Duodenal mucosa (tissue), 2 donors: ENCODE data around the gene CSK.
"Not testable (repeated sequence)": the region's sequence is repeated elsewhere in the genome, so short reads cannot be mapped to it uniquely, and the experiment has no call there.

Source experiments
- H3K27ac ChIP-seq: one replicate; pipeline ENCODE4 v1.7.0; 2013; ENCODE audit warnings: low read depth, low read length
- H3K27me3 ChIP-seq, 2 donors: one replicate each; pipeline ENCODE4 v1.7.0; 2013; ENCODE audit warnings: low read length in 2 of 2, control low read depth in 1 of 2; ENCODE audit not compliant: insufficient read depth in 2 of 2, control insufficient read depth in 1 of 2
- H3K36me3 ChIP-seq, 2 donors: one replicate each; pipeline ENCODE4 v1.7.0; 2013; ENCODE audit warnings: low read length in 2 of 2, control low read depth in 1 of 2; ENCODE audit not compliant: insufficient read depth in 2 of 2, control insufficient read depth in 1 of 2
- H3K4me1 ChIP-seq, 2 donors: one replicate each; pipeline ENCODE4 v1.7.0; 2013; ENCODE audit warnings: low read length in 2 of 2, control low read depth in 1 of 2; ENCODE audit not compliant: insufficient read depth in 2 of 2, control insufficient read depth in 1 of 2
- H3K4me3 ChIP-seq, 2 donors: one replicate each; pipeline ENCODE4 v1.7.0; 2013; ENCODE audit warnings: low read length in 2 of 2, low read depth in 1 of 2
- H3K9ac ChIP-seq, 2 donors: one replicate each; pipeline ENCODE4 v1.7.0; 2013; ENCODE audit warnings: low read length in 2 of 2, low read depth in 1 of 2
- H3K9me3 ChIP-seq, 2 donors: one replicate each; pipeline ENCODE4 v1.7.0; 2013; ENCODE audit warnings: low read length in 2 of 2, control low read depth in 1 of 2; ENCODE audit not compliant: control insufficient read depth in 1 of 2

The CSK gene

GRCh38 chr15:74781431-74782258 lies at the start of gene CSK:
TSS of gene CSK (plus strand) at chr15:74782080. CDS start at chr15:74798298, 16,218 bp downstream.
- H3K27me3 ChIP-seq, result no peaks in the 10 kb centered on the region
- peak within 1 kb of the TSS; percentile 76 to 84 for H3K9ac ChIP-seq
- peaks cover 70 to 82% of the 10 kb centered on the region in 2 donors for H3K4me1 ChIP-seq
- H3K9me3 ChIP-seq, result no peaks in the 10 kb centered on the region
- H3K4me3 ChIP-seq, result peak within 1 kb of the TSS; percentile 84 to 91
- peak within 1 kb of the TSS; percentile 57 for H3K27ac ChIP-seq
- H3K36me3 ChIP-seq, result peaks cover 3 to 10% of the 10 kb centered on the region in 2 donors

GRCh38 chr15:74732846-74733245 lies 49.0 kb upstream of the CSK start:
- H3K9me3 ChIP-seq, result no peaks in the 10 kb centered on the region
- H3K27me3 ChIP-seq, result peaks cover 5 to 23% of the 10 kb centered on the region in 2 donors
- H3K4me3 ChIP-seq, result no peak overlapping the region
- no peak overlapping the region for H3K9ac ChIP-seq
- peaks cover 0 to 6% of the 10 kb centered on the region in 2 donors for H3K4me1 ChIP-seq
- H3K27ac ChIP-seq, result no peak overlapping the region
- no peaks in the 10 kb centered on the region for H3K36me3 ChIP-seq

DNA sequence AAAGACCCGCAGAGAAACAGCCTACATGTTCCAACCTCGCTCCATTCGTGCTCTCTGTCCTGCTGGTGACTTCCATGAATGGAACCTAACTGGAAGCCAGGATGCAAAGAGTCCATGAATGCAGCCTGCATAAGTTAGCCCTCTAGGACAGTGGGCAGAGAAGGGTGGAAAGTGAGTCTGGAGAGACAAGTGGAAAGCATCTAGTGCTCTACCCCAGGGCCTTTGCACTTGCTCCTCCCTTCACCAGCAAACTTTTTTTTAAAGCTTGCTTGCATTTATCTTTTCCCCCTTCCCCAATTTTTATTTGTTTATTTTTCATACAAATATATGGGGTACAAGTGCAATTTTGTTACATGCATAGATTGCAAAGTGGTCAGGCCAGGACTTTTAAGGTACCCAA lies 48.6 kb upstream of the CSK start:
- Histone ChIP-seq H3K9me3 (no peaks in the 10 kb centered on the region), H3K36me3 (no peaks in the 10 kb centered on the region), H3K9ac (no peak overlapping the region), H3K4me1 (peaks cover 0 to 6% of the 10 kb centered on the region in 2 donors), H3K27ac (no peak overlapping the region), H3K27me3 (peaks cover 3 to 21% of the 10 kb centered on the region in 2 donors), H3K4me3 (no peak overlapping the region)

GRCh38 chr15:74735305-74735704 lies 46.6 kb upstream of the CSK start:
- Histone ChIP-seq H3K4me3 (no peak overlapping the region), H3K27me3 (peaks cover 3 to 21% of the 10 kb centered on the region in 2 donors), H3K4me1 (peaks cover 0 to 6% of the 10 kb centered on the region in 2 donors), H3K9ac (no peak overlapping the region), H3K36me3 (no peaks in the 10 kb centered on the region), H3K9me3 (no peaks in the 10 kb centered on the region), H3K27ac (no peak overlapping the region)

DNA sequence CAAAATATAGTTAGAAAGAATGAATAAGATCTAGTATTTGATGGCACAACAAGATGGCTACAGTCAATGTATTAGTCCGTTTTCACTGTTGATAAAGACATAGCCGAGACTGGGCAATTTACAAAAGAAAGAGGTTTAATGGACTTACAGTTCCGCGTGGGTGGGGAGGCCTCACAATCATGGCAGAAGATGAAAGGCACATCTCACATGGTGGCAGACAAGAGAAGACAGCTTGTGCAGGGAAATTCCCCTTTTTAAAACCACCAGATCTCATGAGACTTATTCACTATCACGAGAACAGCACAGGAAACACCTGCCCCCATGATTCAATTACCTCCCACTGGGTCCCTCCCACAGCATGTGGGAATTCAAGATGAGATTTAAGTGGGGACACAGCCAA lies 43.6 kb upstream of the CSK start:
- not testable (repeated sequence) for H3K27me3 ChIP-seq, H3K9me3 ChIP-seq, H3K4me1 ChIP-seq, H3K9ac ChIP-seq, H3K4me3 ChIP-seq, H3K36me3 ChIP-seq, H3K27ac ChIP-seq

DNA sequence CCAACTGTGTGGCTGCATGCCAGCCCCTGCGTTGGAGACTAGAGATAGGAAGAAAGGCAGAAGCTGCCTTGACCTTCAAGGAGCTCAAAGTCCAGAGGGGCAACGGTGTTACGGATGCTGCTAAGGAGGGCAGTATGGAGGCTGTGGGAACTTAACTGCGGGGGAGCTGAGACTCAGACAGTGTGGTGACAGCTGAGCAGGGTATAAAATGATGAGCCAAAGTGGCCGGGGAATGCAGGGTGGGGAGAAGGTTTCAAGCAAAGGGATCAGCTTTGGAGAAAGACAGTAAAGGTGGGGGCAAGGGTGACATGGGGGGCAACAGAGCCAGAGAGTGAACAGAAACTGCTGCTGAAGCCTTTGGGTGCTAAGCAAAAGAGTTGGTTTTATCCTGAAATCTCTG lies 39.5 kb upstream of the CSK start:
- no peaks in the 10 kb centered on the region for H3K36me3 ChIP-seq
- H3K27ac ChIP-seq, result no peak overlapping the region
- peaks cover 0 to 3% of the 10 kb centered on the region in 2 donors for H3K9me3 ChIP-seq
- H3K4me3 ChIP-seq, result no peak overlapping the region
- H3K27me3 ChIP-seq, result no peaks in the 10 kb centered on the region
- no peaks in the 10 kb centered on the region for H3K4me1 ChIP-seq
- no peak overlapping the region for H3K9ac ChIP-seq

- Histone ChIP-seq H3K4me1 (no peaks in the 10 kb centered on the region), H3K36me3 (no peaks in the 10 kb centered on the region), H3K4me3 (no peak overlapping the region), H3K9me3 (peaks cover 0 to 3% of the 10 kb centered on the region in 2 donors), H3K27ac (no peak overlapping the region), H3K27me3 (no peaks in the 10 kb centered on the region), H3K9ac (no peak overlapping the region)
Observed at GRCh38 chr15:74746389-74746788, 35.5 kb upstream of the CSK start.

- H3K27me3 ChIP-seq, result no peaks in the 10 kb centered on the region
- no peak within 1 kb of the TSS for H3K9ac ChIP-seq
- no peak within 1 kb of the TSS for H3K4me3 ChIP-seq
- no peak within 1 kb of the TSS for H3K27ac ChIP-seq
- H3K36me3 ChIP-seq, result no peaks in the 10 kb centered on the region
- H3K9me3 ChIP-seq, result no peaks in the 10 kb centered on the region
- no peaks in the 10 kb centered on the region for H3K4me1 ChIP-seq
Observed at GRCh38 chr15:74748322-74748946, 33.4 kb upstream of the CSK start, which contains the start of gene CYP1A2. TSS of gene CYP1A2 (plus strand) at chr15:74748845. CDS start at chr15:74749739, 894 bp downstream.

DNA sequence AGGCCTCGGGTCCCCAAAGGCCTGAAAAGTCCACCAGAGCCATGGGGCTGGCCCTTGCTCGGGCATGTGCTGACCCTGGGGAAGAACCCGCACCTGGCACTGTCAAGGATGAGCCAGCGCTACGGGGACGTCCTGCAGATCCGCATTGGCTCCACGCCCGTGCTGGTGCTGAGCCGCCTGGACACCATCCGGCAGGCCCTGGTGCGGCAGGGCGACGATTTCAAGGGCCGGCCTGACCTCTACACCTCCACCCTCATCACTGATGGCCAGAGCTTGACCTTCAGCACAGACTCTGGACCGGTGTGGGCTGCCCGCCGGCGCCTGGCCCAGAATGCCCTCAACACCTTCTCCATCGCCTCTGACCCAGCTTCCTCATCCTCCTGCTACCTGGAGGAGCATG lies 32.0 kb upstream of the CSK start:
- Histone ChIP-seq H3K27me3 (no peaks in the 10 kb centered on the region), H3K9me3 (no peaks in the 10 kb centered on the region), H3K4me1 (no peaks in the 10 kb centered on the region), H3K4me3 (no peak overlapping the region), H3K36me3 (no peaks in the 10 kb centered on the region), H3K9ac (no peak overlapping the region), H3K27ac (no peak overlapping the region)

GRCh38 chr15:74750751-74751150 lies 31.1 kb upstream of the CSK start:
- no peaks in the 10 kb centered on the region for H3K9me3 ChIP-seq
- no peaks in the 10 kb centered on the region for H3K4me1 ChIP-seq
- H3K27me3 ChIP-seq, result no peaks in the 10 kb centered on the region
- H3K27ac ChIP-seq, result no peak overlapping the region
- H3K9ac ChIP-seq, result no peak overlapping the region
- H3K4me3 ChIP-seq, result no peak overlapping the region
- no peaks in the 10 kb centered on the region for H3K36me3 ChIP-seq
